Measurements from ENCODE around the gene FLRT2. TPM values are rescaled to one million over a fixed set of nuclear protein-coding genes. Genes with fewer than 3 reads are reported as not detected.

The FLRT2 gene
- total and polyA plus RNA-seq, 9 of the 15 experiments (the other 6 are each of a cell fraction or from before 2014, with no cell fraction given), result 0.02 TPM; not detected in 8

GRCh38 chr14:85531587-85532373 lies 1.8 kb downstream of the FLRT2 start:
- Histone ChIP-seq H3K36me3 (ENCODE audit: control insufficient read depth, insufficient read depth, low read length) (no peaks in the 10 kb centered on the region), H2AFZ (ENCODE audit: low read depth, low read length) (no peak overlapping the region), H4K20me1 (replicated peaks; ENCODE audit: control insufficient read depth, insufficient read depth, low read length) (no peaks in the 10 kb centered on the region), H3K27me3 (ENCODE audit: control insufficient read depth in 2 of 2, insufficient read depth in 2 of 2, low read length in 2 of 2) (no peaks in the 10 kb centered on the region), H3K79me2 (ENCODE audit: control insufficient read depth, insufficient read depth, low read length) (no peaks in the 10 kb centered on the region), H3K4me3 (no peak overlapping the region), H3K9me1 (ENCODE audit: control insufficient read depth, insufficient read depth, low read length) (no peaks in the 10 kb centered on the region), H3K4me2 (ENCODE audit: insufficient read depth, low read length) (no peak overlapping the region), H3K9me3 (replicated peaks; ENCODE audit: control insufficient read depth, insufficient read depth, low read depth, low read length) (no peaks in the 10 kb centered on the region), H3K27ac (ENCODE audit: extremely low read depth, low read depth, low read length) (no peak overlapping the region), H3K9ac (ENCODE audit: insufficient read depth in 1 of 2, low read depth in 2 of 2, low read length in 2 of 2) (no peak overlapping the region), H3K4me1 (replicated peaks in 1 of 2; ENCODE audit: control insufficient read depth in 2 of 2, insufficient read depth in 2 of 2, low read length in 2 of 2) (no peaks in the 10 kb centered on the region)
- 28% methylated on average over 32 of the region's 61 CpGs for whole genome bisulfite sequencing (ENCODE audit: insufficient coverage, low coverage, missing lambda C conversion rate)
- intact Hi-C loops (cut with micrococcal nuclease), result no loop called here
- ChIA-PET CTCF (ENCODE audit: low intra/inter-chr PET ratio) (no interaction called here), POLR2A (no interaction called here)
- DNase-seq (ENCODE audit: extremely low read depth in 1 of 4, low spot score in 3 of 4) (no peak), FAIRE-seq (no peak), ATAC-seq (no peak)
- BruUV-seq (replicated peaks), result no TSS peak
- in situ Hi-C loops (cut with MboI), result no loop called here
- no peak for TF ChIP-seq CREB3L1 (IDR thresholded peaks at IDR 0.05; ENCODE audit: borderline replicate concordance, low read depth)
- TF ChIP-seq MYC (IDR thresholded peaks at IDR 0.05; ENCODE audit: low read depth, low read length), result no peak
- no peak for TF ChIP-seq MYC (CRISPR knock-in tag; IDR thresholded peaks at IDR 0.05; ENCODE audit: borderline replicate concordance, low read depth)
- TF ChIP-seq ZFP1 (CRISPR knock-in tag; IDR thresholded peaks at IDR 0.05), result no peak
- TF ChIP-seq CBX3 (IDR thresholded peaks at IDR 0.05; ENCODE audit: borderline replicate concordance in 1 of 2, low read length in 2 of 2), result no peak
- TF ChIP-seq MCM7 (IDR thresholded peaks at IDR 0.05), result no peak
- no peak for TF ChIP-seq EHMT2 (IDR thresholded peaks at IDR 0.05)
- TF ChIP-seq SP2 (IDR thresholded peaks at IDR 0.05; ENCODE audit: extremely low read depth, low read depth, low read length, poor library complexity, severe bottlenecking), result no peak
- no peak for TF ChIP-seq NR3C1 (CRISPR knock-in tag; IDR thresholded peaks at IDR 0.05)
- TF ChIP-seq ZEB2 (IDR thresholded peaks at IDR 0.05), result no peak
- no peak for TF ChIP-seq ZNF197 (CRISPR knock-in tag; IDR thresholded peaks at IDR 0.05; ENCODE audit: low read depth)
- TF ChIP-seq ZNF224 (CRISPR knock-in tag; IDR thresholded peaks at IDR 0.05), result no peak
- TF ChIP-seq, protein P1, sequence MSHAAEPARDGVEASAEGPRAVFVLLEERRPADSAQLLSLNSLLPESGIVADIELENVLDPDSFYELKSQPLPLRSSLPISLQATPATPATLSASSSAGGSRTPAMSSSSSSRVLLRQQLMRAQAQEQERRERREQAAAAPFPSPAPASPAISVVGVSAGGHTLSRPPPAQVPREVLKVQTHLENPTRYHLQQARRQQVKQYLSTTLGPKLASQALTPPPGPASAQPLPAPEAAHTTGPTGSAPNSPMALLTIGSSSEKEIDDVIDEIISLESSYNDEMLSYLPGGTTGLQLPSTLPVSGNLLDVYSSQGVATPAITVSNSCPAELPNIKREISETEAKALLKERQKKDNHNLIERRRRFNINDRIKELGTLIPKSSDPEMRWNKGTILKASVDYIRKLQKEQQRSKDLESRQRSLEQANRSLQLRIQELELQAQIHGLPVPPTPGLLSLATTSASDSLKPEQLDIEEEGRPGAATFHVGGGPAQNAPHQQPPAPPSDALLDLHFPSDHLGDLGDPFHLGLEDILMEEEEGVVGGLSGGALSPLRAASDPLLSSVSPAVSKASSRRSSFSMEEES (CRISPR knock-in tag; IDR thresholded peaks at IDR 0.05), result no peak
- TF ChIP-seq, protein P2, sequence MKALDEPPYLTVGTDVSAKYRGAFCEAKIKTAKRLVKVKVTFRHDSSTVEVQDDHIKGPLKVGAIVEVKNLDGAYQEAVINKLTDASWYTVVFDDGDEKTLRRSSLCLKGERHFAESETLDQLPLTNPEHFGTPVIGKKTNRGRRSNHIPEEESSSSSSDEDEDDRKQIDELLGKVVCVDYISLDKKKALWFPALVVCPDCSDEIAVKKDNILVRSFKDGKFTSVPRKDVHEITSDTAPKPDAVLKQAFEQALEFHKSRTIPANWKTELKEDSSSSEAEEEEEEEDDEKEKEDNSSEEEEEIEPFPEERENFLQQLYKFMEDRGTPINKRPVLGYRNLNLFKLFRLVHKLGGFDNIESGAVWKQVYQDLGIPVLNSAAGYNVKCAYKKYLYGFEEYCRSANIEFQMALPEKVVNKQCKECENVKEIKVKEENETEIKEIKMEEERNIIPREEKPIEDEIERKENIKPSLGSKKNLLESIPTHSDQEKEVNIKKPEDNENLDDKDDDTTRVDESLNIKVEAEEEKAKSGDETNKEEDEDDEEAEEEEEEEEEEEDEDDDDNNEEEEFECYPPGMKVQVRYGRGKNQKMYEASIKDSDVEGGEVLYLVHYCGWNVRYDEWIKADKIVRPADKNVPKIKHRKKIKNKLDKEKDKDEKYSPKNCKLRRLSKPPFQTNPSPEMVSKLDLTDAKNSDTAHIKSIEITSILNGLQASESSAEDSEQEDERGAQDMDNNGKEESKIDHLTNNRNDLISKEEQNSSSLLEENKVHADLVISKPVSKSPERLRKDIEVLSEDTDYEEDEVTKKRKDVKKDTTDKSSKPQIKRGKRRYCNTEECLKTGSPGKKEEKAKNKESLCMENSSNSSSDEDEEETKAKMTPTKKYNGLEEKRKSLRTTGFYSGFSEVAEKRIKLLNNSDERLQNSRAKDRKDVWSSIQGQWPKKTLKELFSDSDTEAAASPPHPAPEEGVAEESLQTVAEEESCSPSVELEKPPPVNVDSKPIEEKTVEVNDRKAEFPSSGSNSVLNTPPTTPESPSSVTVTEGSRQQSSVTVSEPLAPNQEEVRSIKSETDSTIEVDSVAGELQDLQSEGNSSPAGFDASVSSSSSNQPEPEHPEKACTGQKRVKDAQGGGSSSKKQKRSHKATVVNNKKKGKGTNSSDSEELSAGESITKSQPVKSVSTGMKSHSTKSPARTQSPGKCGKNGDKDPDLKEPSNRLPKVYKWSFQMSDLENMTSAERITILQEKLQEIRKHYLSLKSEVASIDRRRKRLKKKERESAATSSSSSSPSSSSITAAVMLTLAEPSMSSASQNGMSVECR (CRISPR knock-in tag; IDR thresholded peaks at IDR 0.05), result no peak
- no peak for TF ChIP-seq ZNF324 (CRISPR knock-in tag; IDR thresholded peaks at IDR 0.05)
- no peak for TF ChIP-seq DACH1 (IDR thresholded peaks at IDR 0.05; ENCODE audit: partially characterized antibody)

Data from K562 (cell line).